ENCODE measurements around the gene ARHGAP42. TPM values are rescaled to one million over a fixed set of nuclear protein-coding genes. Genes with fewer than 3 reads are reported as not detected.

Gene ARHGAP42
- total RNA-seq (10 to 100 TPM; 16.6 to 17.2 TPM), polyA plus RNA-seq (1 to 10 TPM; 3.8 to 7.3 TPM)

- Histone ChIP-seq H3K27ac (ENCODE audit: low read depth in 1 of 2, low read length in 2 of 2) (peak within 1 kb of the TSS; percentile 92 to 95), H3K4me3 (ENCODE audit: low read depth in 1 of 3, low read length in 3 of 3) (peak within 1 kb of the TSS; percentile 89 to 94 (median 92)), H3K27me3 (ENCODE audit: control insufficient read depth in 4 of 4, insufficient read depth in 4 of 4, low read length in 3 of 4) (no peaks in the 10 kb centered on the region), H3K9me3 (ENCODE audit: control insufficient read depth in 4 of 4, low read length in 3 of 4) (no peaks in the 10 kb centered on the region), H3K36me3 (ENCODE audit: control insufficient read depth in 4 of 4, insufficient read depth in 3 of 4, low read depth in 1 of 4, low read length in 3 of 4) (no peaks in the 10 kb centered on the region), H3K4me1 (ENCODE audit: control insufficient read depth in 4 of 4, insufficient read depth in 4 of 4, low read length in 3 of 4) (peaks cover 4 to 31% (median 26%) of the 10 kb centered on the region in 4 donors), H3K9ac (ENCODE audit: low read depth in 1 of 2, low read length in 2 of 2) (peak within 1 kb of the TSS; percentile 79 to 80)
- TF ChIP-seq EGR1 (IDR thresholded peaks at IDR 0.05; ENCODE audit: low read depth in 2 of 2) (peak; percentile 55 to 80), YY1 (IDR thresholded peaks at IDR 0.05) (no peak), RAD21 (IDR thresholded peaks at IDR 0.05) (peak in 1 of 2 donors; percentile 27), SP1 (IDR thresholded peaks at IDR 0.05) (no peak), TAF1 (conservative IDR thresholded peaks at IDR 0.05) (peak; percentile 40), ZBTB33 (IDR thresholded peaks at IDR 0.05) (no peak), CTCF (IDR thresholded peaks at IDR 0.05; ENCODE audit: low read depth, low read length, missing input control) (no peak), FOXA2 (IDR thresholded peaks at IDR 0.05) (no peak), FOXA1 (IDR thresholded peaks at IDR 0.05) (no peak), HNF4A (conservative IDR thresholded peaks at IDR 0.05) (peak in 1 of 2 donors; percentile 73), RXRA (IDR thresholded peaks at IDR 0.05) (no peak)
- TF ChIP-seq, protein P1, sequence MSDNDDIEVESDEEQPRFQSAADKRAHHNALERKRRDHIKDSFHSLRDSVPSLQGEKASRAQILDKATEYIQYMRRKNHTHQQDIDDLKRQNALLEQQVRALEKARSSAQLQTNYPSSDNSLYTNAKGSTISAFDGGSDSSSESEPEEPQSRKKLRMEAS (IDR thresholded peaks at IDR 0.05), result no peak
- TF ChIP-seq, protein P2, sequence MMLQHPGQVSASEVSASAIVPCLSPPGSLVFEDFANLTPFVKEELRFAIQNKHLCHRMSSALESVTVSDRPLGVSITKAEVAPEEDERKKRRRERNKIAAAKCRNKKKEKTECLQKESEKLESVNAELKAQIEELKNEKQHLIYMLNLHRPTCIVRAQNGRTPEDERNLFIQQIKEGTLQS (IDR thresholded peaks at IDR 0.05), result no peak
- under 1% methylated on average over 80 of the region's 80 CpGs for WGBS
- peak; percentile 69 for DNase-seq (ENCODE audit: low spot score)
Observed at GRCh38 chr11:100687054-100687629, at the start of gene ARHGAP42. Gene ARHGAP42, plus strand, starts transcription at chr11:100687288. Its CDS starts 391 bp downstream, at chr11:100687679.

GRCh38 chr11:100637706-100638105 is 49.4 kb upstream of the ARHGAP42 start:
- Histone ChIP-seq H3K27ac (ENCODE audit: low read depth in 1 of 2, low read length in 2 of 2) (no peak overlapping the region), H3K4me3 (ENCODE audit: low read depth in 1 of 3, low read length in 3 of 3) (no peak overlapping the region), H3K9ac (ENCODE audit: low read depth in 1 of 2, low read length in 2 of 2) (no peak overlapping the region), H3K4me1 (ENCODE audit: control insufficient read depth in 4 of 4, insufficient read depth in 4 of 4, low read length in 3 of 4) (peaks cover 2 to 10% (median 4%) of the 10 kb centered on the region in 4 donors), H3K9me3 (ENCODE audit: control insufficient read depth in 4 of 4, low read length in 3 of 4) (no peaks in the 10 kb centered on the region), H3K27me3 (ENCODE audit: control insufficient read depth in 4 of 4, insufficient read depth in 4 of 4, low read length in 3 of 4) (no peaks in the 10 kb centered on the region), H3K36me3 (ENCODE audit: control insufficient read depth in 4 of 4, insufficient read depth in 3 of 4, low read depth in 1 of 4, low read length in 3 of 4) (no peaks in the 10 kb centered on the region)
- TF ChIP-seq, protein P1 (IDR thresholded peaks at IDR 0.05), result no peak
- TF ChIP-seq GABPA (IDR thresholded peaks at IDR 0.05 in 1 of 2, conservative IDR thresholded peaks at IDR 0.05 in 1 of 2), result no peak
- no peak for TF ChIP-seq ZBTB33 (IDR thresholded peaks at IDR 0.05)
- no peak for TF ChIP-seq EGR1 (IDR thresholded peaks at IDR 0.05; ENCODE audit: low read depth in 2 of 2)
- no peak for TF ChIP-seq CTCF (IDR thresholded peaks at IDR 0.05; ENCODE audit: low read depth, low read length, missing input control)
- no peak for DNase-seq (ENCODE audit: low spot score)
- 91% methylated on average over 10 of the region's 10 CpGs for WGBS

Data from liver (tissue), 9 donors.